Common myeloid progenitor, CD34-positive (primary cell): Measurements from ENCODE around the gene RASL12.
"Not testable (repeated sequence)": the region's sequence is repeated elsewhere in the genome, so short reads cannot be mapped to it uniquely, and the experiment has no call there.

Experiments
- CTCF ChIA-PET: fragments of 350-600 bp; sonication (Branson Sonifier 250); formaldehyde crosslinking; loops from one replicate; lab custom pipeline; 2021; ENCODE audit warnings: antibody characterized with exemption; lab: Charles Lee
- POLR2A ChIA-PET: fragments of 350-600 bp; sonication (Branson Sonifier 250); formaldehyde crosslinking; loops from one replicate; lab custom pipeline; 2021; ENCODE audit warnings: antibody characterized with exemption; lab: Charles Lee
- DNase-seq, 3 donors: peaks; one replicate each; pipeline versions ENCODE4 v3.0.0 to v3.0.0-alpha.2; 2013
- H3K27ac ChIP-seq, 2 experiments: 1 replicate in 1 of 2; 2 replicates in 1 of 2; pipeline ENCODE4 v1.7.0; 2013; ENCODE audit warnings: inconsistent platforms in 2 of 2, low read length in 2 of 2, mild to moderate bottlenecking in 2 of 2, low read depth in 1 of 2, moderate library complexity in 1 of 2; ENCODE audit not compliant: severe bottlenecking in 2 of 2, insufficient read depth in 1 of 2, poor library complexity in 1 of 2
- H3K27me3 ChIP-seq, 5 experiments: replicated peaks in 2 of 5; 1 replicate in 3 of 5; 2 replicates in 2 of 5; pipeline versions ENCODE4 v1.6.1 to v1.7.0; 2013; ENCODE audit warnings: low read length in 4 of 5, mild to moderate bottlenecking in 2 of 5, moderate library complexity in 2 of 5, inconsistent platforms in 1 of 5; ENCODE audit not compliant: insufficient read depth in 5 of 5, control insufficient read depth in 4 of 5
- H3K36me3 ChIP-seq, 4 experiments: 1 replicate in 2 of 4; 2 replicates in 2 of 4; pipeline versions ENCODE4 v1.6.1 to v1.7.0; 2013; ENCODE audit warnings: low read length in 3 of 4, control low read depth in 1 of 4, mild to moderate bottlenecking in 1 of 4; ENCODE audit not compliant: control insufficient read depth in 4 of 4, insufficient read depth in 4 of 4
- H3K4me1 ChIP-seq, 4 experiments: 1 replicate in 3 of 4; 2 replicates in 1 of 4; pipeline versions ENCODE4 v1.6.1 to v1.7.1; 2013; ENCODE audit warnings: low read length in 3 of 4, mild to moderate bottlenecking in 3 of 4, control low read depth in 1 of 4, inconsistent platforms in 1 of 4, moderate library complexity in 1 of 4; ENCODE audit not compliant: control insufficient read depth in 4 of 4, insufficient read depth in 4 of 4; ENCODE audit errors: control extremely low read depth in 1 of 4
- H3K4me3 ChIP-seq, 7 experiments: 1 replicate in 4 of 7; 2 replicates in 3 of 7; pipeline versions ENCODE4 v1.5.1 to v1.7.0; 2013; ENCODE audit warnings: mild to moderate bottlenecking in 7 of 7, low read length in 6 of 7, moderate library complexity in 6 of 7, inconsistent platforms in 2 of 7, low read depth in 2 of 7, control low read depth in 1 of 7; ENCODE audit not compliant: insufficient read depth in 4 of 7, control insufficient read depth in 1 of 7; ENCODE audit errors: extremely low read depth in 1 of 7
- H3K9me3 ChIP-seq, 5 experiments: 1 replicate in 4 of 5; 2 replicates in 1 of 5; pipeline versions ENCODE4 v1.6.1 to v1.7.1; 2013; ENCODE audit warnings: low read length in 4 of 5, mild to moderate bottlenecking in 2 of 5, inconsistent platforms in 1 of 5, low read depth in 1 of 5, moderate library complexity in 1 of 5; ENCODE audit not compliant: control insufficient read depth in 4 of 5, insufficient read depth in 2 of 5; ENCODE audit errors: control extremely low read depth in 1 of 5
- WGBS: methylation state at CpG from one replicate; pipeline ENCODE4 v1.1.5; 2013; ENCODE audit not compliant: insufficient coverage; 5-methylcytosine and 5-hydroxymethylcytosine counted together

RASL12 gene

DNA sequence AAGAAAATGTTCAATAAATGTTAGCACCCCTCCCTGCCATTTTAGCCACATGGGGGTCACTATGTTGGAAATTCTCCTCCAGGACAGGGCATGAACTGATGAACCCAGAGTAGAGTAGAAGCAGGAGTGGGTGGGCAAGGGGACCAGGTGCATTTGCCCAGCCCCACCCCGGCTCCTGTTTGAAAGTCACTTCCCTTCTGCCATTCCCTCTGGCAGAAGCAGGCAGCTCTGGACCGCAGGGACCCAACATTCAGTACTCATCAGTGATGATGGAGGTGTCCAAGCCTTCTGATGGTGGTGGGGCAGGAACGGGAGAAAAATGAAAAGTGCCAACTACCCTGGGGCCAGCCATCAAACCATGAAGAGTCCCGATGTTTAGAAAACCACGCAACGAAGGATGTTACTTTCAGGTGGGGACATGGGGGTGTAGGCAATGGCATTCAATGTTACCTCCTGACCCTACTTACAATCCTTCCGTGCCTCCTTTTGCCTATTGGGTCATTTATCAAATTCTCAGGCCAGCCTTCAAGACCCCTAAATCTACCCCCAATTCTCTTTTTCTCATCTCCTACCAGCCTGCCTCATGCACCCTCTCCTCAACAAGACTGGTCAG lies 30.0 kb upstream of the RASL12 start:
- Histone ChIP-seq H3K4me1 (no peaks in the 10 kb centered on the region), H3K4me3 (no peak overlapping the region), H3K27me3 (no peaks in the 10 kb centered on the region), H3K36me3 (peaks cover 4 to 41% (median 31%) of the 10 kb centered on the region in 4 experiments), H3K9me3 (no peaks in the 10 kb centered on the region), H3K27ac (no peak overlapping the region)
- WGBS, result 100% methylated on average over 3 of the region's 7 CpGs
- CTCF ChIA-PET, result interaction anchor here (15.0 kb wide), 1 partner anchor 45 kb away, joined by 142 read pairs; no protein-coding TSS in a partner anchor
- POLR2A ChIA-PET, result no interaction called here
- no peak for DNase-seq

- ChIA-PET CTCF (interaction anchor here (1.3 to 15.0 kb wide), 2 partner anchors 10 to 44 kb away, joined by 5 to 142 read pairs; no protein-coding TSS in a partner anchor), POLR2A (interaction anchor here (0.6 kb wide), 1 partner anchor 74 kb away, joined by 4 read pairs; no protein-coding TSS in a partner anchor)
- WGBS, result 97% methylated on average over 5 of the region's 6 CpGs
Measured at GRCh38 chr15:65096481-65097385, 28.9 kb upstream of the RASL12 start.

DNA sequence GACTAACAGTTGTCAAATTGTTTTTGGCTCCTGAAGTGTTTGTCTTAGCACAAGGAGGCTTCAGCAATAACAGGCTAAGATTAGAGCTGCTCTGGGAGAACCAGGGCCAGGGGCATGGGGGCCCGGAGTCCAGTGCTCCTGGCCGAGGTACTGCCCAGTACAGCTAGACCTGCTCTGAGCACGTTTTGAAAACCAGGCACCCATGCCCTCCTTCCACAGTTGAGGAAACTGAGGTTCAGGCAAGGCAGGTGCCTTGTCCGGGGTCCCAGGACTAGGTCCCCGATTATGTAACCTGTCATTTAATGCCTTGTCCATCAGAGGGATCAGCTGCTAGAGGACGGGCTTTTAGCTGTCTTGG lies 27.9 kb upstream of the RASL12 start:
- no peaks in the 10 kb centered on the region for H3K4me1 ChIP-seq
- no peak overlapping the region for H3K4me3 ChIP-seq
- 97% methylated on average over 6 of the region's 6 CpGs for WGBS
- H3K36me3 ChIP-seq, result peaks cover 4 to 37% (median 27%) of the 10 kb centered on the region in 4 experiments
- ChIA-PET POLR2A (no interaction called here), CTCF (interaction anchor here (1.3 to 15.0 kb wide), 2 partner anchors 9 to 43 kb away, joined by 5 to 142 read pairs; no protein-coding TSS in a partner anchor)
- no peak for DNase-seq
- no peaks in the 10 kb centered on the region for H3K9me3 ChIP-seq
- H3K27me3 ChIP-seq, result no peaks in the 10 kb centered on the region
- no peak overlapping the region for H3K27ac ChIP-seq

More at GRCh38 chr15:65096481-65097385, 28.9 kb upstream of the RASL12 start:
- Histone ChIP-seq H3K4me3 (no peak overlapping the region), H3K4me1 (no peaks in the 10 kb centered on the region), H3K27ac (no peak overlapping the region), H3K36me3 (peaks cover 4 to 39% (median 29%) of the 10 kb centered on the region in 4 experiments), H3K9me3 (no peaks in the 10 kb centered on the region), H3K27me3 (no peaks in the 10 kb centered on the region)
- DNase-seq, result no peak

- H3K27me3 ChIP-seq, result no peaks in the 10 kb centered on the region
- no peak for DNase-seq
- 90% methylated on average over 5 of the region's 5 CpGs for WGBS
- ChIA-PET POLR2A (no interaction called here), CTCF (interaction anchor here (1.3 to 15.0 kb wide), 2 partner anchors 9 to 42 kb away, joined by 5 to 142 read pairs; no protein-coding TSS in a partner anchor)
- H3K4me1 ChIP-seq, result no peaks in the 10 kb centered on the region
- H3K9me3 ChIP-seq, result no peaks in the 10 kb centered on the region
- no peak overlapping the region for H3K27ac ChIP-seq
- H3K4me3 ChIP-seq, result no peak overlapping the region
- H3K36me3 ChIP-seq, result peaks cover 4 to 31% (median 23%) of the 10 kb centered on the region in 4 experiments
Measured at GRCh38 chr15:65095011-65095746, 27.4 kb upstream of the RASL12 start.

DNA sequence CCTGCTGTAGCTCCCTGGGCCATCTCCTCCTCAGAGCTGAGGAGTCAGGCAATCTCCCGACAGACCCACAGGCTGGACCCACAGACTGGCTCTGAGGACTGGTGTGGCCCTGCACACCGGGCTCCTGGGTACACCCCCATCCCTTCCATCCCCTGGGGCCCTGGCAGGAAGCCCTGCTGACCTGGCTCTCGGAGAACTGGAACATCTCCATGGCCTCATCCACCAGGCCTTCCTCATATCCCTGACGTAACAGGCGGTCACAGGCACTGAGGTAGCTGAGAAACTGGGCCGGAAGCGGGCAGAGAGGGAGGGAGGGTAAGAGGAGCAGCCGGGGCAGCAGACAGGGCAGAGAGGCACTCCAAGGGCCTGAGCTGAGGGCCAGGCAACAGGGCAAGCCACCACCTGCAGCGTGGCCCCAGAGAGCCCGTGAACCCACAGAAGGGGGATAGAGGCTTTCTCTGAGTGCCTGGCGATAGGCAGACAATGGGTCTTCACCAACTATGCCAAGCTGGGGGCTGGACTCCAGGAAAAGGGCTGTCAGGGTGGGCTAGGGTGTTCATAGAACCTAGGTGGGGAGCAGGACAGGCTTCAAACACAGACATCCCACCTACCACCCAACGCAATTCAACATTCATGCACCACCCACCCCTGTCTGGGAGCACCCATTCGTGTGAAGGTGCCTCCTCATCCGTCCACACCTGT lies 26.7 kb upstream of the RASL12 start:
- H3K9me3 ChIP-seq, result no peaks in the 10 kb centered on the region
- 100% methylated on average over 10 of the region's 14 CpGs for WGBS
- ChIA-PET CTCF (interaction anchor here (1.3 to 15.0 kb wide), 2 partner anchors 41 to 61 kb away, joined by 3 to 142 read pairs; no protein-coding TSS in a partner anchor), POLR2A (no interaction called here)
- H3K27me3 ChIP-seq, result no peaks in the 10 kb centered on the region
- no peak for DNase-seq
- H3K4me1 ChIP-seq, result no peaks in the 10 kb centered on the region
- no peak overlapping the region for H3K27ac ChIP-seq
- peaks cover 4 to 27% (median 18%) of the 10 kb centered on the region in 4 experiments for H3K36me3 ChIP-seq
- no peak overlapping the region for H3K4me3 ChIP-seq

DNA sequence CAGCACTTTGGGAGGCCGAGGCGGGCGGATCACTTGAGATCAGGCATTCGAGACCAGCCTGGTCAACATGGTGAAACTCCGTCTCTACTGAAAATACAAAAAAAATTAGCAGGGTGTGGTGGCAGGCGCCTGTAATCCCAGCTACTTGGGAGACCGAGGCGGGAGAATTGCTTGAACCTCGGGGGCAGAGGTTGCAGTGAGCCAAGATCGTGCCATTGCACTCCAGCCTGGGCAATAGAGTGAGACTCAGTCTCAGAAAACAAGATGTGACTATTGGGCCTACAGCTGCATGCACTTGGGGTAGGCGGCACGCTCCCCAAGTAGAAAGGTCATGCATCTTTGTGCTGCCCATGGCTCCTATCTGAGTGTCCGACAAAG lies 26.0 kb upstream of the RASL12 start:
- POLR2A ChIA-PET, H3K27ac ChIP-seq, DNase-seq, H3K4me1 ChIP-seq, H3K27me3 ChIP-seq, H3K4me3 ChIP-seq, H3K9me3 ChIP-seq: not testable (repeated sequence)
- peaks cover 0 to 21% (median 14%) of the 10 kb centered on the region in 4 experiments for H3K36me3 ChIP-seq
- CTCF ChIA-PET, result interaction anchor here (1.3 to 15.0 kb wide), 2 partner anchors 41 to 60 kb away, joined by 3 to 142 read pairs; no protein-coding TSS in a partner anchor
- WGBS, result 98% methylated on average over 13 of the region's 13 CpGs
